Psoas muscle (tissue), 8 donors: ENCODE data around the gene PLPP4. TPM values are rescaled to one million over a fixed set of nuclear protein-coding genes. Genes with fewer than 3 reads are reported as not detected.

Experiments
- ATAC-seq, 4 donors: fragments of 200-7000 bp; cut with Tn5 transposase; one replicate each; pipeline ENCODE4 v1.9.1; 2020; ENCODE audit warnings: moderate library complexity in 3 of 4, mild to moderate bottlenecking in 2 of 4
- DNase-seq, 2 donors: peaks; one replicate each; pipeline ENCODE4 v3.0.0-alpha.2; 2020
- H3K27ac ChIP-seq: fragments of 200-600 bp; one replicate; pipeline ENCODE4 v1.8.0; 2022
- H3K27me3 ChIP-seq, 3 donors: fragments of 200-600 bp in 1 of 3; one replicate each; pipeline versions ENCODE4 v1.6.1 to v1.8.0; 2013 to 2022; ENCODE audit warnings: low read length in 2 of 3, mild to moderate bottlenecking in 2 of 3, moderate library complexity in 1 of 3; ENCODE audit not compliant: insufficient read depth in 3 of 3
- H3K36me3 ChIP-seq, 2 donors: fragments of 200-600 bp in 1 of 2; one replicate each; pipeline versions ENCODE4 v1.6.1 to v1.8.0; 2013 to 2022; ENCODE audit warnings: low read depth in 1 of 2, mild to moderate bottlenecking in 1 of 2, moderate library complexity in 1 of 2; ENCODE audit not compliant: insufficient read depth in 1 of 2
- H3K4me1 ChIP-seq: fragments of 200-600 bp; one replicate; pipeline ENCODE4 v1.8.0; 2022
- H3K4me3 ChIP-seq: fragments of 200-600 bp; one replicate; pipeline ENCODE4 v1.8.0; 2022; ENCODE audit warnings: mild to moderate bottlenecking
- H3K9me3 ChIP-seq: fragments of 200-600 bp; one replicate; pipeline ENCODE4 v1.8.0; 2022
- CTCF ChIP-seq: fragments of 200-600 bp; IDR thresholded peaks from one replicate; pipeline ENCODE4 v1.8.0; 2022; ENCODE audit warnings: antibody characterized with exemption
- WGBS, 3 donors: extraction: QIAGEN DNeasy Blood & Tissue Kit; methylation state at CpG; one replicate each; pipeline versions ENCODE4 v1.1.6 to v1.1.7; 2013; 5-methylcytosine and 5-hydroxymethylcytosine counted together
- intact Hi-C, 2 donors: fragments of 100-400 bp; cut with DNase I; formaldehyde crosslinking; loops; one replicate each; pipeline versions ENCODE4 v1.11.0 to v1.14.2; 2022
- polyA plus RNA-seq, 3 donors: library from polyadenylated mRNA; stranded (reverse); fragments of 200-250 nt; gene quantifications; one replicate each; pipeline ENCODE4 v1.2.3, GENCODE V29; 2013
- total RNA-seq, 4 donors: library from RNA; stranded (reverse); fragmentation: NEBNext Ultra II Directional in 2 of 4; extraction: Animal tissue kit (Norgen Biotek cat#: 25700) in 2 of 4; gene quantifications; one replicate each; pipeline versions ENCODE4 v1.2.1 to v1.2.4, GENCODE V29; 2021 to 2023
- donor health status: healthy with polysubstance abuse.
- donor health status: DM: no; HTN: no; CAD: no; lungs with moderate emphysema.
- donor health status: Bipolar disorder and iron deficiency.
- donor health status: healthy.
- donor health status: DM: yes; HTN: yes; CAD: no.
- donor health status: DM: no; HTN: no; CAD: no.
- donor health status: DM: no; HTN: no; CAD: no.
- donor health status: DM: yes; HTN: yes; CAD: no.

Gene PLPP4
- total and polyA plus RNA-seq, 7 donors, result not detected

- intact Hi-C loops, result no loop called here
- Histone ChIP-seq H3K4me1 (no peaks in the 10 kb centered on the region), H3K9me3 (no peaks in the 10 kb centered on the region), H3K36me3 (no peaks in the 10 kb centered on the region), H3K27me3 (peaks cover 0 to 4% (median 0%) of the 10 kb centered on the region in 3 donors), H3K4me3 (no peak overlapping the region), H3K27ac (no peak overlapping the region)
- no peak for TF ChIP-seq CTCF
- WGBS, 3 donors, result 69 to 82% (median 71%) methylated on average over 1 of the region's 1 CpG
- no peak for ATAC-seq
- no peak for DNase-seq
Observed at GRCh38 chr10:120507175-120507574, 50.1 kb downstream of the PLPP4 start.

GRCh38 chr10:120507651-120508050, 50.6 kb downstream of the PLPP4 start:
- no peak for ATAC-seq

GRCh38 chr10:120508393-120508792, 51.4 kb downstream of the PLPP4 start:
- no peak overlapping the region for H3K4me3 ChIP-seq
- H3K4me1 ChIP-seq, result no peaks in the 10 kb centered on the region
- peaks cover 0 to 4% (median 0%) of the 10 kb centered on the region in 3 donors for H3K27me3 ChIP-seq
- no peaks in the 10 kb centered on the region for H3K9me3 ChIP-seq
- intact Hi-C loops, result no loop called here
- no peaks in the 10 kb centered on the region for H3K36me3 ChIP-seq
- DNase-seq (no peak), ATAC-seq (no peak)
- no peak for TF ChIP-seq CTCF
- no peak overlapping the region for H3K27ac ChIP-seq
- 68 to 74% (median 74%) methylated on average over 7 of the region's 7 CpGs for WGBS, 3 donors

More at GRCh38 chr10:120507651-120508050, 50.6 kb downstream of the PLPP4 start:
- H3K27ac ChIP-seq, result no peak overlapping the region
- no peaks in the 10 kb centered on the region for H3K4me1 ChIP-seq
- DNase-seq, result no peak
- intact Hi-C loops, result no loop called here
- H3K36me3 ChIP-seq, result no peaks in the 10 kb centered on the region
- H3K27me3 ChIP-seq, result peaks cover 0 to 4% (median 0%) of the 10 kb centered on the region in 3 donors
- TF ChIP-seq CTCF, result no peak
- 69 to 79% (median 75%) methylated on average over 2 of the region's 2 CpGs for WGBS, 3 donors
- H3K4me3 ChIP-seq, result no peak overlapping the region
- H3K9me3 ChIP-seq, result no peaks in the 10 kb centered on the region

DNA sequence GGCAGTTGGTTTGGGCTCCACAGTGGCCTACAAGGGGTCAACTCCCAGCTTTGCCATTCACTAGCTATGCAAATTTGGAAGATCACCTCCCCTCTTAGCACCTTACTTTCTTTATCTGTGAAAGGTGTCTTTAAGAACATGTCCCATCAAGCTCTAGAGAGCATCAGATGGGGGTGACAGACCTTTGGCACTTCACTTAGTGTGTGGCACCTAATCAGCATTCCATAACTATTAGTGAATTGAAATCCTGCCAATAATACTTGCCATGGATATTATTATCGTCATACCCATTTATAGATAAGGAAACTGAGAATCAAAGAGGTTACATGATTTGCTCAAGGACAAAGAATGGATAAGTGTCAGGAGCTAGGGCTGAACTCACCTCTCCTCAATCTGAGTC, 51.9 kb downstream of the PLPP4 start:
- Histone ChIP-seq H3K27me3 (peaks cover 0 to 4% (median 0%) of the 10 kb centered on the region in 3 donors), H3K4me1 (no peaks in the 10 kb centered on the region), H3K4me3 (no peak overlapping the region), H3K36me3 (no peaks in the 10 kb centered on the region), H3K27ac (no peak overlapping the region), H3K9me3 (no peaks in the 10 kb centered on the region)
- intact Hi-C loops, result no loop called here
- 66 to 73% (median 68%) methylated on average over 1 of the region's 1 CpG for WGBS, 3 donors
- DNase-seq, result no peak
- ATAC-seq, result no peak
- no peak for TF ChIP-seq CTCF

- TF ChIP-seq CTCF, result no peak
- WGBS, 3 donors, result 70 to 78% (median 74%) methylated on average over 3 of the region's 3 CpGs
- H3K4me1 ChIP-seq, result no peaks in the 10 kb centered on the region
- H3K36me3 ChIP-seq, result no peaks in the 10 kb centered on the region
- DNase-seq (no peak), ATAC-seq (no peak)
- intact Hi-C loops, result no loop called here
- no peak overlapping the region for H3K27ac ChIP-seq
- peaks cover 0 to 4% (median 0%) of the 10 kb centered on the region in 3 donors for H3K27me3 ChIP-seq
- no peaks in the 10 kb centered on the region for H3K9me3 ChIP-seq
- H3K4me3 ChIP-seq, result no peak overlapping the region
Observed at GRCh38 chr10:120511165-120511564, 54.1 kb downstream of the PLPP4 start.
